Stomach smooth muscle (tissue), 2 donors: Measurements from ENCODE around the gene CIAO2A.

ENCODE experiments used
- H3K27ac ChIP-seq: one replicate; pipeline ENCODE4 v1.7.0; 2013; ENCODE audit warnings: mild to moderate bottlenecking, low read length, inconsistent platforms
- H3K27me3 ChIP-seq, 2 donors: one replicate each; pipeline ENCODE4 v1.7.0; 2013; ENCODE audit warnings: low read length in 2 of 2; ENCODE audit not compliant: insufficient read depth in 2 of 2, control insufficient read depth in 1 of 2
- H3K36me3 ChIP-seq, 2 donors: one replicate each; pipeline ENCODE4 v1.7.0; 2013; ENCODE audit warnings: low read length in 2 of 2; ENCODE audit not compliant: control insufficient read depth in 2 of 2, insufficient read depth in 2 of 2
- H3K4me1 ChIP-seq: one replicate; pipeline ENCODE4 v1.7.0; 2013; ENCODE audit warnings: low read length; ENCODE audit not compliant: control insufficient read depth, insufficient read depth
- H3K4me3 ChIP-seq, 2 donors: one replicate each; pipeline ENCODE4 v1.7.0; 2013; ENCODE audit warnings: low read length in 2 of 2
- H3K9ac ChIP-seq, 2 donors: one replicate each; pipeline ENCODE4 v1.7.0; 2013; ENCODE audit warnings: low read length in 2 of 2, mild to moderate bottlenecking in 1 of 2
- H3K9me3 ChIP-seq, 2 donors: one replicate each; pipeline ENCODE4 v1.7.0; 2013; ENCODE audit warnings: low read length in 2 of 2; ENCODE audit not compliant: control insufficient read depth in 2 of 2
- donor health status: healthy.
- donor health status: Pancreatic carcinoma.

CIAO2A gene

GRCh38 chr15:64037966-64038365, 55.7 kb downstream of the CIAO2A start:
- Histone ChIP-seq H3K27ac (no peak overlapping the region), H3K36me3 (peaks cover 0 to 2% of the 10 kb centered on the region in 2 donors), H3K4me1 (no peaks in the 10 kb centered on the region), H3K9me3 (no peaks in the 10 kb centered on the region), H3K9ac (no peak overlapping the region), H3K27me3 (no peaks in the 10 kb centered on the region), H3K4me3 (no peak overlapping the region)

GRCh38 chr15:64037116-64037515, 56.5 kb downstream of the CIAO2A start:
- peaks cover 0 to 2% of the 10 kb centered on the region in 2 donors for H3K36me3 ChIP-seq
- no peaks in the 10 kb centered on the region for H3K4me1 ChIP-seq
- no peaks in the 10 kb centered on the region for H3K27me3 ChIP-seq
- no peak overlapping the region for H3K4me3 ChIP-seq
- no peak overlapping the region for H3K9ac ChIP-seq
- no peaks in the 10 kb centered on the region for H3K9me3 ChIP-seq
- no peak overlapping the region for H3K27ac ChIP-seq

GRCh38 chr15:64035525-64035924, 58.1 kb downstream of the CIAO2A start:
- H3K9ac ChIP-seq = no peak overlapping the region
- no peak overlapping the region for H3K4me3 ChIP-seq
- H3K27me3 ChIP-seq = no peaks in the 10 kb centered on the region
- no peaks in the 10 kb centered on the region for H3K9me3 ChIP-seq
- H3K36me3 ChIP-seq = peaks cover 0 to 2% of the 10 kb centered on the region in 2 donors
- H3K27ac ChIP-seq = no peak overlapping the region
- H3K4me1 ChIP-seq = no peaks in the 10 kb centered on the region

- Histone ChIP-seq H3K4me3 (no peak overlapping the region), H3K27me3 (no peaks in the 10 kb centered on the region), H3K4me1 (no peaks in the 10 kb centered on the region), H3K36me3 (peaks cover 0 to 2% of the 10 kb centered on the region in 2 donors), H3K27ac (no peak overlapping the region), H3K9me3 (no peaks in the 10 kb centered on the region), H3K9ac (no peak overlapping the region)
Observed at GRCh38 chr15:64034519-64034918, 59.1 kb downstream of the CIAO2A start.

DNA sequence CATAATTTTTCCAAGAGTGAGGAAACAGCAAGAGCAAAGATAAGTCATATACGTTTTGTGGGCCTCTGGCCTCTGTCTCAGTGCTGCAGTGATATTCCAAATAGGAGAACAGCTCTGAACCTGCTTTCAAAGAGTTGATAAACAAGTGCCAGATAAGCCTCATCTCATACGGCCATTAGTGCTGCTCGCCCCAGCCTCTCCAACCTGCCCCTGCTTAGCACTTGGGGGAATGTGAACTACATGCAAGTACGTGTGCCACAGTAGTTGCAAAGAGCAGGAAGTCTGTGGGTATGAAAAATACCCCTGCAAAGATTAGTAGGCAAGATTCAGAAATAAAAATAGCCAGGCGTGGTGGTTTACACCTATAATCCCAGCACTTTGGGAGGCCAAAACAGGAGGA, 61.3 kb downstream of the CIAO2A start:
- Histone ChIP-seq H3K36me3 (peaks cover 0 to 2% of the 10 kb centered on the region in 2 donors), H3K4me1 (no peaks in the 10 kb centered on the region), H3K4me3 (no peak overlapping the region), H3K27ac (no peak overlapping the region), H3K9me3 (no peaks in the 10 kb centered on the region), H3K9ac (no peak overlapping the region), H3K27me3 (no peaks in the 10 kb centered on the region)

DNA sequence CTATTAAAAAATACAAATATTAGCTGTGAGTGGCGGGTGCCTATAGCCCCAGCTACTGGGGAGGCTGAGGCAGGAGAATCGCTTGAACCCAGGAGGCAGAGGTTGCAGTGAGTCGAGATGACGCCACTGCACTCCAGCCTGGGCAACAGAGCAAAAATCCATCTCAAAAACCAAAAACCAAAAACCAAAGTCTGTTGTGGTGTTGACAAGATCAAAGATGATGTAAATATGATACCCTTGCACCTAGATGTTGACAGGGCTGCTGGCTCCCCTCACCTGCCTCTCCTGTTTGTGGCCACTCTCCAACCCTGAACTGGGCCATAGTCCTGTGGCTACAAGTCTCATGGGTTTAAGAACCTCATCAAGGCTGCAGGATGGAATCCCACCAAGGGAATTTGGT, 63.5 kb downstream of the CIAO2A start:
- Histone ChIP-seq H3K4me3 (no peak overlapping the region), H3K9me3 (no peaks in the 10 kb centered on the region), H3K36me3 (no peaks in the 10 kb centered on the region), H3K9ac (no peak overlapping the region), H3K4me1 (no peaks in the 10 kb centered on the region), H3K27me3 (no peaks in the 10 kb centered on the region), H3K27ac (no peak overlapping the region)

DNA sequence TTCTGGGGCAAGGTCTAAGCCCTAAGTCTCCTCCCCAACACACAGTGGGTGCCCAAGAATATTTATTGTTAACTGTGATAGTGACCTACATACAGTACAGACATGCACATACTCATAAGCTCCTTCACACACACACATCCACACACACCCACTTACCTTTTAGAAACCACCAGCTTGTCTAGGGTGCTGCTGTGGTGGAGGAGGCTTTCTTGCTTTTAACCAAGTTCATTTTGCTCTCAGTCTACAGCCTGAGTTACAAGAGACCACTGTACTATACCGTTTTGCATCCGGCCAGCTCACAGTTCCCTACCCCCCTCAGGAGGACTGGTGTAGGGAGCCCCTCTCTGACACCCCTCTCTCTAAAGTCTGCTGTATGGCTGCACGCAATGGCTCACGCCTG, 64.0 kb downstream of the CIAO2A start:
- Histone ChIP-seq H3K4me3 (no peak overlapping the region), H3K27ac (no peak overlapping the region), H3K27me3 (no peaks in the 10 kb centered on the region), H3K9me3 (no peaks in the 10 kb centered on the region), H3K4me1 (no peaks in the 10 kb centered on the region), H3K9ac (no peak overlapping the region), H3K36me3 (no peaks in the 10 kb centered on the region)

GRCh38 chr15:64029110-64029509, 64.5 kb downstream of the CIAO2A start:
- H3K27me3 ChIP-seq = no peaks in the 10 kb centered on the region
- no peak overlapping the region for H3K4me3 ChIP-seq
- no peak overlapping the region for H3K27ac ChIP-seq
- no peak overlapping the region for H3K9ac ChIP-seq
- no peaks in the 10 kb centered on the region for H3K9me3 ChIP-seq
- H3K4me1 ChIP-seq = no peaks in the 10 kb centered on the region
- H3K36me3 ChIP-seq = no peaks in the 10 kb centered on the region

DNA sequence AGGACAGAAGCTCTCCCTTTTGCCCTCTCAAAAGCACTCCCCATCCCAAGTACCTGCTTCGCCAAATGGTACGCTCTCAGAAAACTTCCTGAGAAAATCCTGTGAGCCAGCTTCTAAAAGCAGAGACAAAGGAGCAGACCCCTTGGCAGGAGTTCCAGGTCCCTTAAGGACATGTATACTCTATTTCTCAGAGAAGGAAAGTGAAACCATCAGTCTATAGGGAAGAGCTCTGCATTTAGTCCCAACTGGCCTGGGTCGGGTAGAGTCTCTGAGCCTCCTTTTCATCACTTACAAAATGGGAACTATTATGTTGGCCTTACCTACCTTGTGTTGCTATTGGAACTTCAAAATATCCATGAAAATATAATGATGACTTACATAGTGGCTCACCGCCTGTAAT, 67.0 kb downstream of the CIAO2A start:
- Histone ChIP-seq H3K27me3 (no peaks in the 10 kb centered on the region), H3K4me1 (peaks cover under 1% of the 10 kb centered on the region), H3K9ac (no peak overlapping the region), H3K9me3 (no peaks in the 10 kb centered on the region), H3K36me3 (no peaks in the 10 kb centered on the region), H3K4me3 (no peak overlapping the region), H3K27ac (no peak overlapping the region)

GRCh38 chr15:64024172-64025050, 69.2 kb downstream of the CIAO2A start:
- Histone ChIP-seq H3K9ac (no peak overlapping the region), H3K36me3 (no peaks in the 10 kb centered on the region), H3K27me3 (no peaks in the 10 kb centered on the region), H3K4me1 (peaks cover 9% of the 10 kb centered on the region), H3K9me3 (no peaks in the 10 kb centered on the region), H3K4me3 (no peak overlapping the region), H3K27ac (no peak overlapping the region)

- Histone ChIP-seq H3K9ac (no peak overlapping the region), H3K36me3 (no peaks in the 10 kb centered on the region), H3K27ac (no peak overlapping the region), H3K9me3 (no peaks in the 10 kb centered on the region), H3K4me1 (peaks cover 9% of the 10 kb centered on the region), H3K4me3 (no peak overlapping the region), H3K27me3 (no peaks in the 10 kb centered on the region)
Observed at GRCh38 chr15:64023220-64023619, 70.4 kb downstream of the CIAO2A start.
